Spleen (tissue), 7 donors: ENCODE data around the gene OR2A2.
"Not testable (repeated sequence)": the region's sequence is repeated elsewhere in the genome, so short reads cannot be mapped to it uniquely, and the experiment has no call there.

Experiments used
- CTCF ChIP-seq, 11 experiments: fragments of 200-600 bp in 7 of 11; fragments of 450-650 bp in 4 of 11; sonication (generic) in 4 of 11; IDR thresholded peaks in 8 of 11; conservative IDR thresholded peaks in 3 of 11; 1 replicate in 7 of 11; 2 replicates in 4 of 11; pipeline versions ENCODE4 v1.4.0 to v1.8.0; 2016 to 2021; ENCODE audit warnings: antibody characterized with exemption in 11 of 11, inconsistent platforms in 4 of 11, mild to moderate bottlenecking in 1 of 11
- POLR2A ChIP-seq, 3 donors: fragments of 450-650 bp; IDR thresholded peaks; one replicate each; pipeline ENCODE4 v1.5.1; 2017; ENCODE audit warnings: antibody characterized with exemption in 3 of 3, mild to moderate bottlenecking in 1 of 3
- POLR2AphosphoS5 ChIP-seq, 3 donors: sonication (generic); formaldehyde crosslinking; IDR thresholded peaks; one replicate each; pipeline ENCODE4 v1.5.1; 2017; ENCODE audit warnings: antibody characterized with exemption in 3 of 3
- donor health status: DM: no; HTN: no; CAD: no; lungs with moderate emphysema.
- donor health status: DM: no; HTN: no; CAD: no.
- donor health status: DM: no; HTN: no; CAD: no.

GRCh38 chr7:144129601-144130000 lies 20.2 kb downstream of the OR2A2 start:
- not testable (repeated sequence) for TF ChIP-seq POLR2AphosphoS5 (IDR thresholded peaks at IDR 0.05); CTCF (IDR thresholded peaks at IDR 0.05 in 8 of 11, conservative IDR thresholded peaks at IDR 0.05 in 3 of 11); POLR2A (IDR thresholded peaks at IDR 0.05)
